Inflammatory macrophage treated with lipopolysaccharide for 4 hours (primary cell): Measurements from ENCODE around the gene ZDHHC18.
"Not testable (repeated sequence)": the region's sequence is repeated elsewhere in the genome, so short reads cannot be mapped to it uniquely, and the experiment has no call there.

Experiments used
- DNase-seq: peaks from one replicate; pipeline ENCODE4 v3.0.0-alpha.2; 2020

ZDHHC18 gene

GRCh38 chr1:26791626-26792025, 34.9 kb upstream of the ZDHHC18 start:
- DNase-seq, result no peak

GRCh38 chr1:26792924-26793323, 33.6 kb upstream of the ZDHHC18 start:
- DNase-seq, result no peak

- DNase-seq, result no peak
These were observed 32.1 kb upstream of the ZDHHC18 start for GRCh38 chr1:26794391-26794790.

GRCh38 chr1:26797627-26798026, 28.9 kb upstream of the ZDHHC18 start:
- DNase-seq, result no peak

GRCh38 chr1:26799479-26800142, 26.9 kb upstream of the ZDHHC18 start:
- DNase-seq, result no peak

GRCh38 chr1:26803932-26804331, 22.6 kb upstream of the ZDHHC18 start:
- DNase-seq, result not testable (repeated sequence)

GRCh38 chr1:26810105-26810504, 16.4 kb upstream of the ZDHHC18 start:
- DNase-seq, result peak; percentile 85

- DNase-seq, result no peak
These were observed 15.4 kb upstream of the ZDHHC18 start for GRCh38 chr1:26811057-26811456.

- no peak for DNase-seq
These were observed 14.8 kb upstream of the ZDHHC18 start for GRCh38 chr1:26811708-26812107.

GRCh38 chr1:26814377-26814776, 12.1 kb upstream of the ZDHHC18 start:
- DNase-seq, result no peak

- DNase-seq, result no peak
These were observed 11.6 kb upstream of the ZDHHC18 start for GRCh38 chr1:26814893-26815292.

- peak; percentile 84 for DNase-seq
These were observed 5.7 kb upstream of the ZDHHC18 start for GRCh38 chr1:26820784-26821269.

GRCh38 chr1:26822737-26823395, 3.6 kb upstream of the ZDHHC18 start:
- DNase-seq, result no peak

GRCh38 chr1:26824731-26825130, 1.8 kb upstream of the ZDHHC18 start:
- DNase-seq, result no peak

- DNase-seq, result no peak
These were observed 667 bp downstream of the ZDHHC18 start for GRCh38 chr1:26827106-26827604.

- no peak for DNase-seq
These were observed 1.2 kb downstream of the ZDHHC18 start for GRCh38 chr1:26827663-26828062.

GRCh38 chr1:26828411-26828991, 2.0 kb downstream of the ZDHHC18 start:
- peak; percentile 87 for DNase-seq

- DNase-seq, result peak; percentile 5
These were observed 2.9 kb downstream of the ZDHHC18 start for GRCh38 chr1:26829184-26829911.

GRCh38 chr1:26831059-26831458, 4.6 kb downstream of the ZDHHC18 start:
- DNase-seq, result no peak

- DNase-seq, result peak; percentile 51
These were observed 5.2 kb downstream of the ZDHHC18 start for GRCh38 chr1:26831546-26832248.

GRCh38 chr1:26832249-26832960, 5.9 kb downstream of the ZDHHC18 start:
- DNase-seq, result no peak
